Mesenteric fat pad (tissue), 1 donor: ENCODE data around the gene TM9SF3. TPM values are rescaled to one million over a fixed set of nuclear protein-coding genes. Genes with fewer than 3 reads are reported as not detected.
"Not testable (repeated sequence)": the region's sequence is repeated elsewhere in the genome, so short reads cannot be mapped to it uniquely, and the experiment has no call there.

ENCODE experiments used
- DNase-seq: peaks from one replicate; pipeline ENCODE4 v3.0.0-alpha.2; 2020; ENCODE audit warnings: low spot score
- total RNA-seq: library from RNA; stranded (reverse); fragmentation: NEBNext Ultra II Directional; extraction: Animal tissue kit (Norgen Biotek cat#: 25700); gene quantifications from one replicate; pipeline ENCODE4 v1.2.1, GENCODE V29; 2021
- donor health status: DM: yes; HTN: yes; CAD: no.

The TM9SF3 gene
- total RNA-seq, 1 donor from 2014 or later = 139 TPM

- DNase-seq = no peak
Observed at GRCh38 chr10:96600337-96600736, 13.5 kb upstream of the TM9SF3 start.

DNA sequence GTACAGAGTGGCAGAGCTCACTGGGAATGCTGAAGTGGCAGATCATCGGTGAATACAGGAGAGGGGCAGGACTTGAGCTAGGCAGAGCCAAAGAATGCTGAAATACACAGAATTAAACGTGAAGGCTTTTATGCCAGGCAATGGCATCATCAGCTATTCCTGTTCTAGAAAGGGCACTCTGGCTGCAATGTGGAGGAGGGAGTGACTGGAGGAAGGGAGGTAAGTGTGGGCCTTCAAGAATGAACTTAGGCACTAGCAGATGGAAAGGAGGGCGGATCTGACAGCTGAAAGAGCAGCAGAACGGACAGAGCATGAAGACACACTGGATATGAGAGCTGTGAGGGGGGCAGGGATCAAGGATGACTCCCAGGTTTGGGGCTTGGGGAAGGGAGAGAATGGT lies 12.0 kb upstream of the TM9SF3 start:
- DNase-seq = no peak

DNA sequence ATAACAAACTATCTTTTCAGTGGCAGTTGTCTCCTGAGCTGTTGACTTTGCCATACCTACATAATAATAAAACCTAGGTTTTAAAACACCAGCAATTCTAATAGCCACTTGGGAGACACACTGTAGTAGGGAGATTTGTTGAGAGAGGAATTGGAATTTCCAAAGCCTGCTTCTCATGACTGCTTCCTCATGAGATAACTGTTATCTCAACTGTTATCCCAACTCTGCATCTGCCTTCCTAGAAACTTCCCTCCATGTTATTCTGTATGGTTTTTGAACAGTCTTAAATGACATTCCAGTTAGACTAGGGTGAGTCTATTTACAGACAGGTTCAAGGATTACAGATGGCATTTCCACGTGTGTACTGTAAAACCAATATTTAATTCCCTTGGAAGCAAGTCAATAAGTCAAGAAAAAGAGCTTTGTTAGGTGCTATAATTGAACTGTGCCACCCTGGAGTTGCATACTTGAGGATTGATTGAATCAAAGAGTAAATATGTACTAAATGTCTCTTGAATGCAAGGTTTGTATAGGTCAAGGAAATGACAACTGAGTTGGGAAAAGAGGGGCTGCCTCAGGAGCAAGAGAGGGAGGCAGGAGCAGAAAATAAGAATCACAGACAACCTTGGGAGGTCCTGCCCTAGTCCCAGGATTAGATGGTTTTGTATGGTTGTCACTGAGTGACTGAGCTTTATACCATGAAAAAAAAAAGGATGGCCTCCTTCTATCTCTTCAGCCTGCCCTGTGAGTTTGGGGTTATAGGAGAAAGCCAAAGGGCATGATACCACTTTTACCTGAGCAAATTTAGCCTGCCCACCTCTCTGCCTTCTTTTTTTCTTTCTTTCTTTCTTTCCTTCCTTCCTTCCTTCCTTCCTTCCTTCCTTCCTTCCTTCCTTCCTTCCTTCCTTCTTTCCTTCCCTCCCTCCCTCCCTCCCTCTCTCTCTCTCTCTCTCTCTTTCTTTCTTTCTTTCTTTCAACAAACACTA lies 9.9 kb upstream of the TM9SF3 start:
- no peak for DNase-seq

DNA sequence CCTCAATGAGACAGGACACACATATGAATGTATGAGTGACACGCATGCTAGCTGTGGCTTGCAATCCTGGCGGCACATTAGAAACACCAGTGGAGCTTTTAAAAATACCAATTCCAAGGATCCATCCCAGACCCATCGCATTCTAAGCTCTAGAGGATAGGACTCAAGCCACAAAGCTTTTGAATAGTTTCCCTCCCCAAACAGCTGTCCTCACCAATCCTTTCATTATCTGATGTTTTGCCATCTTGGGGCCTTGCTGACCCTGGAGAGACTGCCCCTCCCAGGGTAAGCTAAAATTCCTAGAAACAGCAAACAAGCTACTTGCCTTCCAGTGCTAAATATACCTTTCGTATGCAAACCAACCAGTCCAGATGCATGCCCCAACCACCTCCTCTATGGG lies 8.9 kb upstream of the TM9SF3 start:
- DNase-seq = no peak

GRCh38 chr10:96591946-96592345 lies 5.1 kb upstream of the TM9SF3 start:
- DNase-seq = no peak

DNA sequence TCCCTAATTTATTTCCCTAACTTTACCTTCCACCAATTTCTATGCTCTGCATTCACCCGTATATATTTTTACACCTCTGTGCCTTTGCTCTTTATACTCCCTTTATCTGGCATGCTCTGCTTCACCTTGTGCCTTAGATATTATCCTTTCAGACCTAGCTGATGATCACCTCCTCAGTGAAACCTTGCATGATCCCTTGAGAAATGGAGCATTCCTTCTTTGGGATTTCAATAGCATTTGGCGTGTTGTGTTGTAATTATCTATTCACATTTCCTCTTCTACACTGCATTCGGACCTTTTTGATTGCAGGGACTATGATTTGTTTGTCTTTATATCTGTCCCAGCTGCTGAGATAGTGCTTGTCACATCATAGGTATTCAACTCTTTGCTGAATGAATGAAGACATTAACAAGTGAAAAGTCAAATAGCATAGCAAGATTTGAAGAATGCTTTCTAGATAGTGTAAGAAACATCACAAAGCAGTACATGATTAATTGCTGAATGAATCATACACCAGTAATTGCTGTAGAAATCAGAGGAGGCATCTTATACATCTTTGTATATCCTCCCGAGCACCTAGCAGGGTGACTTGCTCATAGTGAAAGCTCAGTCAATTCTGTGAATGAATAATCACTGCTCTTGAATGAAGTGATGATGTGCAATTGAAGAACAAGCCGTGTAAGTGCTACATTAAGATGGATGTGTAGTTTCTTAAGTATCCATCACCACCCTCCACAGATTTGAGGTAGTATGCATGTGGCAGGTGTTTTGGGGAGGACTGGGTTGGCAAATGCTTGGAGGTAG lies 2.0 kb upstream of the TM9SF3 start:
- DNase-seq = no peak

DNA sequence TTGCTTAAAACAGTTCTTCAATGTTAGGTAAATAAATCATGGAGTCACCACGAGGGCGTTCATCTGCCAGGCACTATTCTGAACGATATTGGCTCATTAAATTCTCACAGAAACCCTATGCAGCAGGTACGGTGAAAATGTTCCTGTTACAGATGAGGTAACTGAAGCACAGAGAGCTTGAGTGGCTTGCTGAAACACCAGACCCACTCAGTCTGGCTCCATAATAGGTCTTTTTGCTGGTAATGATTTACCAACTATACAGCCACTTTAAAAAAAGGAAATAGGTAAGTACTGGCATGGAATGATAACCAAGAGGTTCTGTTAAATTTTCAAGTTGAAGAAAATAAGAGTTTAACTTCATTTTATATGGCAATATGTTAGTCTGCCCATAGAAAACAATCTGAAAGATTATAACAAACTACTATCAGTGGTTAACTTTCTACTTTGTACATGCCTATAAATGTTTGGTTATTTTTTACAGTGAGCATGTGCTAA lies 1.3 kb upstream of the TM9SF3 start:
- DNase-seq = no peak

- DNase-seq = peak; percentile 91
Observed at GRCh38 chr10:96587264-96588059, 650 bp upstream of the TM9SF3 start.

DNA sequence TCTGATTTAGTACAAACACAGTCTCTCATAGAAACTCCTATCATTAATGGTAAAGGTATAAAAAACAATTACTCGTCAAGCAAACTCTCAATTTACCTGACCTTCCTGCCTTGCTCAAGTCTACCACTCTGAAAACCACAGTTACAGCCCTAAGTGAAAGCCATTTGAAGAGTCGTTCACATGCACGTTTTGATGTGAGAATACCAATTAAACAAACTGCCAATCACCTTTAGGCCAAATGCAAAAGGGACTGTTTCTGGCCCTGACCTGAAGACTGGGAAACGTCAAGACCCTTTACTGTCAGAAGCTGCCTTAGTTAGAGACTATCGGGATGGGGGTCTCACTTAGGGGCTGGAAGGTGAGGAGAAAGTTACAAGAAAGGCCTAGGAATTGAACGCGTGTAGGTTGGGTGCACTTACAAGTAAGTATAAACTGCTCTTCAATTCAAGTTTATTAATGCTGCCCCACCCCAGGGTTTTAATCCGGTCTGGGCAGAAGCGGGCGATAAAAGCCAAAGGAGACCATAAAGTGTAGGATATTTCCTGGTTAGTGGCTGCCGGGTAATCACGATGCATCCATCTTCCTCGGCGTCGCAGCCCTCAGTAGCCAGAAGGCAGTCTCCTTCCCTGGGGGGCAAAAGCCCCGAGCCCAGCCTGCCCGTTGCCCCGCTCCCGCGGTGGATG lies 935 bp downstream of the TM9SF3 start:
- DNase-seq = no peak

DNA sequence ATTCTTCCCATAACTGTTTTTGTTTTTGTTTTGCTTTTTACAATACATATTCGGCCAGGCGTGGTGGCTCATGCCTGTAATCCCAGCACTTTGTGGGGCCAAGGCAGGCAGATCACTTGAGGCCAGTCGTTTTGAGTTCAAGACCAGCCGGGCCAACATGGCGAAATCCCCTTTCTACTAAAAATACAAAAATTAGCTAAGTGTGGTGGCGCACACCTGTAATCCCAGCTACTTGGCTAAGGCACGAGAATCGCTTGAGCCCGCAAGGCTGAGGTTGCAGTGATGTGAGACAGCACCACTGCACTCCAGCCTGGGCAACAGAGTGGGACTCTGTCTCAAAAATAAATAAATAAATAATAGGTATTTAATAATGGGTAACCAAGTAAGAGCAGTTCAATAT lies 2.3 kb downstream of the TM9SF3 start:
- no peak for DNase-seq

DNA sequence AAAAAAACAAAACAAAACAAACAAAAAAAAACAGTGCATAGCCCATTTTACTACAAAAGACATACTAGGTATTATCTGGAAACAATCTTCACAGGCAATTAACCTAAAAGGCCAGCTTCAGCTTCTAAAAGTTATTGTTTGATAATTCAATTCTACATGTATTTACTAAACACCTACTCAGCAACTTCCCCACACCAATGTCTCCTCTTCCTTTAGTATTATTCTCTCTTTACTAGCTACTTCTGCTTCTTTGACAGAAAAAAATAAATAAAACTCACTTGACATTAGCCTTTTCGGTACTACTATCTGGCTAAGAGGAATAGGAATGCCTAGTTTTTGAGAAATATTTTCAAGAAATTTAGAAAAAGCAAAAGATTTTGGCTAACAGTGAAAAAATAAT lies 2.8 kb downstream of the TM9SF3 start:
- DNase-seq = no peak

DNA sequence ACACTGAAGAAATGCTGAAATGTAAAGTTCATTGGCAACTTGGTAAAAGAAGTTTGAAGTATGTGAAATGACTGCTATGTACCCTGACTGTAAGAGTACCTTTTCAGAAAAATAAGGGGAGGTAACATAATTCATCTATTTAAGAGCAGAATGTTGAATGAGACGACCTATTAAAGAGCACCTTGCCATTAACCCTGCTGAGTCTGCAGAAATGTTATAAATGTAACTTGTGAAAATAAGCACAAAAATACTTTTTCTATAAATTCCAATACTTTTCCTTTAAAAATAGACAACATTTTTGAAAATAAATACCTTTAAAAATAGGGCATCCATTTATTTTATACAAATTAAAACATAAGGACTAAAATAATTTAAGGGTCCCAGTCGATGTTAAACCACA lies 7.7 kb downstream of the TM9SF3 start:
- DNase-seq = no peak

DNA sequence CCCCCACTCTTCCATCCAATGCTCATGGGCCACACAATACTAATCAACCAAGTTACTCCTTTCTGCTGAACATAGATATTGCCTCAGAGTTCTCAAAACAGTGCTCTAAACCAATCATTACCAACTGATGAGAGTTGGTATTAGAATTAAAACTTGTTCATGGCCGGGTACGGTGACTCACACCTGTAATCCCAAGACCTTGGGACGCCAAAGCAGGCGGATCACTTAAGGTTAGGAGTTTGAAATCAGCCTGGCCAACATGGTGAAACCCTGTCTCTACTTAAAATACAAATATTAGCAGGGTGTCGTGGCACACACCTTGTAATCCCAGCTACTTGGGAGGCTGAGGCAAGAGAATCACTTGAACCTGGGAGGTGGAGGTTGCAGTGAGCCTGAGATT lies 8.2 kb downstream of the TM9SF3 start:
- no peak for DNase-seq

DNA sequence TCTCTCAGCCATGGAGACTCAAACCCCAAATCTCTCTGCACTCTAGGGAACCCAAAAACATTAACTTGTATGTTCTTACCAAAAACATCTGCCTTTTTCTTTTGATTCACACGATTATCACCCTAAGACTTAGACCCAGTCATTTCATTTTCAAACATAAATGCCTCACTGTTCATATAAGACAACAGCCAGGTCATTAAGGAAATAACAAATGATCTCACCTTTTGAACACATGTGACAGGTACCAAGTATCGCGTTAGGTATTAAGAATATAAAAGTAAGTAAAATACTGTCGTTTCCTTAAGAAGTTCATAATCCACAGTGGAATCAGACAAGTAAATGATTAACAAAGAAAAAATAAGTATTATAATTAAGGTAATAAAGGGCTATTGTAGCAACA lies 8.8 kb downstream of the TM9SF3 start:
- no peak for DNase-seq

DNA sequence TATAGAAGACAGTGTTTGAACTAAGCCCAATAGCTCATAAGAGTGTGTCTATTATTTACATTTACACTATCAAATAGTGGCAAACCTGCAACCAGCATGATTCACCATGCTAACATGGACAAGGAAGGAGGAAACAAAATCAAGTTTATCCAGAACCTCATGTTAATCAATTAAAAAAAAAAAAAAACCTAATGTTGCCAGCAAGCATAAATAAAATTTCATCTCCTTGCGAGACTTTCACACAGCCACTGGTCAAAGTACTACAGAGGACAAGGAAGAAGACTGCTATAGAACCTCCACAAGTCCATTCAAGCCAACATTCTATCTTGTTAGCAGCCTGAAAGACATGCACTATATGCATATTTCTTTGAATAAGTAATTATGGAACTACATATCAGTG lies 9.7 kb downstream of the TM9SF3 start:
- DNase-seq = no peak

- no peak for DNase-seq
Observed at GRCh38 chr10:96576277-96576980, 10.4 kb downstream of the TM9SF3 start.

GRCh38 chr10:96574564-96574963 lies 12.2 kb downstream of the TM9SF3 start:
- not testable (repeated sequence) for DNase-seq

GRCh38 chr10:96573036-96573435 lies 13.8 kb downstream of the TM9SF3 start:
- DNase-seq = no peak

DNA sequence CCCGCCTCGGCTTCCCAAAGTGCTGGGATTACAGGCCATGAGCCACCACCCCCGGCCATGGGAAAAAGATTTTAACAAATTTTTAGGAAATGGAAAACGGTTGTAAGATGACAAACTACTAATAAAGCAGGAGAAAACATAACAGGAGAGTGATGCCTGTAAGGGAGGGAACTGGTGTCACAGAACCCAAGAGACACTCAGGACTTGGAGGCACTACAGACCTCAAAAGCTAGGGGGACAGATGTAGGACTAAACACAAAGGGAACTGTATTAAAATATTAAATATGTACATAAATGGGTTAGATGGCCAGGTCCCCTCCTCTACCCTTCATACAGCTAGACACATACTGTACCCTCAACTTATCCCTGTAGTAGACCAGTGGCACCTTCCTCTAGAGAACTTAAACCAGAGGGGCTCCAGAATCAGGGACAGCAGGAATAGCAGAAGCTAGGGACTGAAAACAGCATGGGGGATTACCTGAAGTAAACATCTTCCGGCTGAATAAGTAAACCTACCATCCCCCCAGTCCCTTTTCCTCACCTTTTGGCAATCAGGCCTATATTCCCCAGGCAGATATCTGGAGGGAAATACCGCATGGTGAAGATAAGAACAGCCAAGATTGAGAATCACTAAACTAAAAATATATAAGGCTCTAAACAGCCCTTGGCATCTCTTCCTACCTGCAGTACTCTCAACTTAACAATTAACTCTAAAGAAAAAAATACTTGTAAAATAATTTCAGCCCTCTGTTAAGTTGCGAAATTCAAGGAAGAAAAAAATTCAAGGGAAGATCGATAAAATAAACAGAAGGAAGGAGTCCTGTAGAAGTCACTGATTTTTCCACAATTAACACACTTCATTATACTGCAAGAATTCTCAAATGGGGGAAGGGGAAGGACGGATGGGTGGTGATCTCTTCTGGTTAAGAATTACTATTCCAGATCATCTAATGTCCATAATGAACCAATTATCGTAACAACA lies 15.5 kb downstream of the TM9SF3 start:
- no peak for DNase-seq
